Neural progenitor cell (in vitro differentiated cells): Measurements from ENCODE around the gene SIM2. TPM values are rescaled to one million over a fixed set of nuclear protein-coding genes. Genes with fewer than 3 reads are reported as not detected.

ENCODE experiments used
- DNase-seq: peaks from one replicate; pipeline ENCODE4 v3.0.0-alpha.2; 2016; ENCODE audit warnings: low spot score
- H2AFZ ChIP-seq: fragments of 200-600 bp; sonication (generic); replicated peaks from 2 replicates; pipeline ENCODE4 v1.6.1; 2016; ENCODE audit warnings: antibody characterized with exemption
- H3F3A ChIP-seq: fragments of 200-600 bp; sonication (generic); 2 replicates; pipeline ENCODE4 v1.6.1; 2016; ENCODE audit warnings: antibody characterized with exemption, low read depth
- H3K27ac ChIP-seq: fragments of 200-600 bp; sonication (generic); 2 replicates; pipeline ENCODE4 v1.5.1; 2016; ENCODE audit warnings: mild to moderate bottlenecking
- H3K27me3 ChIP-seq: fragments of 200-600 bp; sonication (generic); 2 replicates; pipeline ENCODE4 v1.6.1; 2016; ENCODE audit warnings: mild to moderate bottlenecking, moderate library complexity
- H3K36me3 ChIP-seq: fragments of 200-600 bp; sonication (generic); 2 replicates; pipeline ENCODE4 v1.5.1; 2016
- H3K4me1 ChIP-seq: fragments of 200-600 bp; sonication (generic); 2 replicates; pipeline ENCODE4 v1.6.1; 2016; ENCODE audit warnings: mixed run types
- H3K4me2 ChIP-seq: fragments of 200-600 bp; sonication (generic); 2 replicates; pipeline ENCODE4 v1.6.1; 2016
- H3K4me3 ChIP-seq: fragments of 200-600 bp; sonication (generic); 2 replicates; pipeline ENCODE4 v1.5.1; 2016
- H3K79me2 ChIP-seq: fragments of 200-600 bp; sonication (generic); 2 replicates; pipeline ENCODE4 v1.6.1; 2016; ENCODE audit warnings: low read depth
- H3K9ac ChIP-seq: fragments of 200-600 bp; sonication (generic); 2 replicates; pipeline ENCODE4 v1.6.1; 2016
- H3K9me3 ChIP-seq: fragments of 200-600 bp; sonication (generic); 2 replicates; pipeline ENCODE4 v1.5.1; 2016; ENCODE audit warnings: low read depth
- H4K20me1 ChIP-seq: fragments of 200-600 bp; sonication (generic); 2 replicates; pipeline ENCODE4 v1.6.1; 2016; ENCODE audit warnings: low read depth
- H3K27ac Mint-ChIP-seq: 3 replicates; pipeline ENCODE4 v1.8.0; 2021; ENCODE audit warnings: mixed read lengths
- H3K27me3 Mint-ChIP-seq: 2 replicates; pipeline ENCODE4 v1.8.0; 2022; ENCODE audit warnings: low read depth, mild to moderate bottlenecking, inconsistent platforms, moderate library complexity, mixed read lengths; ENCODE audit not compliant: insufficient read depth
- H3K36me3 Mint-ChIP-seq: 3 replicates; pipeline ENCODE4 v1.8.0; 2021; ENCODE audit warnings: mixed read lengths
- H3K4me1 Mint-ChIP-seq: 3 replicates; pipeline ENCODE4 v1.8.0; 2021; ENCODE audit warnings: mixed read lengths
- H3K4me3 Mint-ChIP-seq: 3 replicates; pipeline ENCODE4 v1.8.0; 2021; ENCODE audit warnings: mild to moderate bottlenecking, moderate library complexity, mixed read lengths
- H3K9me3 Mint-ChIP-seq: 3 replicates; pipeline ENCODE4 v1.8.0; 2020; ENCODE audit warnings: mixed read lengths
- EZH2 ChIP-seq: fragments of 200-600 bp; sonication (generic); IDR thresholded peaks from 2 replicates; pipeline ENCODE4 v1.6.1; 2017; ENCODE audit warnings: antibody characterized with exemption, mild to moderate bottlenecking, moderate library complexity
- EZH2phosphoT487 ChIP-seq: fragments of 200-600 bp; sonication (generic); IDR thresholded peaks from 2 replicates; pipeline ENCODE4 v1.6.1; 2017; ENCODE audit warnings: antibody characterized with exemption
- total RNA-seq: library from RNA; depleted of rRNA; stranded (reverse); fragments of >200 nt; gene quantifications from 2 replicates; pipeline ENCODE4 v1.2.3, GENCODE V29; 2015; ENCODE audit warnings: low replicate concordance
- TF ChIP-seq, protein P1 (sequence below): fragments of 200-600 bp; sonication (generic); IDR thresholded peaks from 2 replicates; pipeline ENCODE4 v1.5.1; 2017; ENCODE audit warnings: antibody characterized with exemption, mild to moderate bottlenecking

The SIM2 gene
- total RNA-seq, 1 donor from 2014 or later: not detected

DNA sequence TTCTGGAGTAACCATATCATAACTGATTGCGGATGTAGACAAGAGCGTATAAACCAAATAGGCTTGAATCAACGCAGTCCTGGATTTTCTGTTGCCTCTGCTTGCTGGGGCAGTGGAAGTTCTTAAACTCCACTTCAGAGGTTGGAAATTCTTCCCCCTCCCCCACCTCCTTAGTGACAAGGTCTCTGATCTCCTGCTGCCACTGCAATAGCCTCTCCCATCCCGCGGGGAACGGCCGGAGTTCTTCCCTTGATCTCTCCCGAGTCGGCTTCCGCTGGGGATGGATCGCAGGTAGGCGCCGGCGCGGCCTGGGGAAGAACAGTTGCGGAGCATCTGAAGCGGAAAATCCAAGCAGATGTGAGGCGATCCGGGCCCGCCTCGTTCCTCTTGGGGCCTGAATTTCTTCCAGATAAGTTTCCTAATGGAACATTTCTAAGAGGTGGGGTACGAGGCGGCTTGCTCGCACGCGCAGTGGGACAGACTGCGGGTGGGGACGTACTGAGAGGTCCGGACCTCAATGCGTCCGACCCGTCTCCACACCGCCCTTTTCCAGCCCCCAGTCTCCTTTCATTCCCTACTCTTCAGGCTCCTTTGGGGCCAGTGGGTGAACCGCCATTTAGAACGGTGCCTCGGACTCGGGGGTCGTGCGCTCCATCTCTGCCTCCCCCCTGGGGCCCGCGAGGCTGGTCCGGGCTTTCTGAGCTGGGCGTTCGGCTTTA is 3.1 kb upstream of the SIM2 start:
- H3K4me1 ChIP-seq: peaks cover 46% of the 10 kb centered on the region
- peaks cover 23% of the 10 kb centered on the region for H3F3A ChIP-seq
- TF ChIP-seq, protein P1, sequence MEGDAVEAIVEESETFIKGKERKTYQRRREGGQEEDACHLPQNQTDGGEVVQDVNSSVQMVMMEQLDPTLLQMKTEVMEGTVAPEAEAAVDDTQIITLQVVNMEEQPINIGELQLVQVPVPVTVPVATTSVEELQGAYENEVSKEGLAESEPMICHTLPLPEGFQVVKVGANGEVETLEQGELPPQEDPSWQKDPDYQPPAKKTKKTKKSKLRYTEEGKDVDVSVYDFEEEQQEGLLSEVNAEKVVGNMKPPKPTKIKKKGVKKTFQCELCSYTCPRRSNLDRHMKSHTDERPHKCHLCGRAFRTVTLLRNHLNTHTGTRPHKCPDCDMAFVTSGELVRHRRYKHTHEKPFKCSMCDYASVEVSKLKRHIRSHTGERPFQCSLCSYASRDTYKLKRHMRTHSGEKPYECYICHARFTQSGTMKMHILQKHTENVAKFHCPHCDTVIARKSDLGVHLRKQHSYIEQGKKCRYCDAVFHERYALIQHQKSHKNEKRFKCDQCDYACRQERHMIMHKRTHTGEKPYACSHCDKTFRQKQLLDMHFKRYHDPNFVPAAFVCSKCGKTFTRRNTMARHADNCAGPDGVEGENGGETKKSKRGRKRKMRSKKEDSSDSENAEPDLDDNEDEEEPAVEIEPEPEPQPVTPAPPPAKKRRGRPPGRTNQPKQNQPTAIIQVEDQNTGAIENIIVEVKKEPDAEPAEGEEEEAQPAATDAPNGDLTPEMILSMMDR: no peak
- TF ChIP-seq EZH2: peak; percentile 92
- peak; percentile 42 for TF ChIP-seq EZH2phosphoT487
- no peak overlapping the region for H3K9ac ChIP-seq
- H3K27me3 ChIP-seq: peaks cover 100% of the 10 kb centered on the region
- Mint-ChIP-seq H3K27me3 (peaks cover 84% of the 10 kb centered on the region), H3K4me1 (peaks cover 38% of the 10 kb centered on the region), H3K9me3 (no peaks in the 10 kb centered on the region), H3K4me3 (peak overlapping the region; percentile 21), H3K27ac (no peak overlapping the region), H3K36me3 (peaks cover 2% of the 10 kb centered on the region)
- H3K4me2 ChIP-seq: no peak overlapping the region
- H3K4me3 ChIP-seq: no peak overlapping the region
- DNase-seq: peak; percentile 74
- no peaks in the 10 kb centered on the region for H3K36me3 ChIP-seq
- H2AFZ ChIP-seq: no peak overlapping the region
- no peaks in the 10 kb centered on the region for H3K9me3 ChIP-seq
- H3K79me2 ChIP-seq: no peaks in the 10 kb centered on the region
- no peak overlapping the region for H3K27ac ChIP-seq
- peaks cover 96% of the 10 kb centered on the region for H4K20me1 ChIP-seq

- peaks cover 39% of the 10 kb centered on the region for H3K4me1 Mint-ChIP-seq
- H3K27me3 Mint-ChIP-seq: peaks cover 81% of the 10 kb centered on the region
- Histone ChIP-seq H2AFZ (no peak overlapping the region), H3K36me3 (no peaks in the 10 kb centered on the region), H3K27ac (no peak overlapping the region), H3K4me2 (peak overlapping the region; percentile 37), H3K79me2 (no peaks in the 10 kb centered on the region), H3F3A (peaks cover 30% of the 10 kb centered on the region), H3K27me3 (peaks cover 100% of the 10 kb centered on the region), H4K20me1 (peaks cover 96% of the 10 kb centered on the region), H3K4me3 (no peak overlapping the region), H3K4me1 (peaks cover 53% of the 10 kb centered on the region), H3K9ac (no peak overlapping the region), H3K9me3 (no peaks in the 10 kb centered on the region)
- peaks cover 2% of the 10 kb centered on the region for H3K36me3 Mint-ChIP-seq
- TF ChIP-seq EZH2phosphoT487 (peak; percentile 20), EZH2 (peak; percentile 51)
- TF ChIP-seq, protein P1: no peak
- peak; percentile 37 for DNase-seq
- H3K9me3 Mint-ChIP-seq: no peaks in the 10 kb centered on the region
- H3K4me3 Mint-ChIP-seq: peak overlapping the region; percentile 33
- no peak overlapping the region for H3K27ac Mint-ChIP-seq
Measured at GRCh38 chr21:36696390-36697059, 2.4 kb upstream of the SIM2 start.

- Histone ChIP-seq H3K4me3 (no peak overlapping the region), H3F3A (peaks cover 37% of the 10 kb centered on the region), H3K4me2 (peak overlapping the region; percentile 37), H3K9ac (no peak overlapping the region), H3K79me2 (no peaks in the 10 kb centered on the region), H3K27ac (no peak overlapping the region), H2AFZ (no peak overlapping the region), H3K4me1 (peaks cover 55% of the 10 kb centered on the region), H3K36me3 (no peaks in the 10 kb centered on the region), H4K20me1 (peaks cover 96% of the 10 kb centered on the region), H3K27me3 (peaks cover 100% of the 10 kb centered on the region), H3K9me3 (no peaks in the 10 kb centered on the region)
- H3K4me3 Mint-ChIP-seq: peak overlapping the region; percentile 33
- H3K4me1 Mint-ChIP-seq: peaks cover 37% of the 10 kb centered on the region
- TF ChIP-seq EZH2phosphoT487: peak; percentile 96
- TF ChIP-seq EZH2: peak; percentile 84
- TF ChIP-seq, protein P1: no peak
- no peaks in the 10 kb centered on the region for H3K9me3 Mint-ChIP-seq
- peaks cover 81% of the 10 kb centered on the region for H3K27me3 Mint-ChIP-seq
- H3K27ac Mint-ChIP-seq: no peak overlapping the region
- H3K36me3 Mint-ChIP-seq: peaks cover 2% of the 10 kb centered on the region
- DNase-seq: peak; percentile 75
Measured at GRCh38 chr21:36697060-36697850, 1.7 kb upstream of the SIM2 start.
